Vagina (tissue), 2 donors: ENCODE data around the gene GRM7.

Experiments
- CTCF ChIP-seq, 3 experiments: fragments of 450-650 bp in 2 of 3; fragments of 200-600 bp in 1 of 3; sonication (generic) in 1 of 3; IDR thresholded peaks; one replicate each; pipeline ENCODE4 v1.5.1; 2017 to 2019; ENCODE audit warnings: antibody characterized with exemption in 3 of 3, mild to moderate bottlenecking in 2 of 3, moderate library complexity in 2 of 3
- POLR2AphosphoS5 ChIP-seq, 2 donors: sonication (generic); formaldehyde crosslinking; IDR thresholded peaks; one replicate each; pipeline ENCODE4 v1.9.0; 2017; ENCODE audit warnings: antibody characterized with exemption in 2 of 2, mild to moderate bottlenecking in 2 of 2, low read depth in 1 of 2; ENCODE audit not compliant: insufficient read depth in 1 of 2

DNA sequence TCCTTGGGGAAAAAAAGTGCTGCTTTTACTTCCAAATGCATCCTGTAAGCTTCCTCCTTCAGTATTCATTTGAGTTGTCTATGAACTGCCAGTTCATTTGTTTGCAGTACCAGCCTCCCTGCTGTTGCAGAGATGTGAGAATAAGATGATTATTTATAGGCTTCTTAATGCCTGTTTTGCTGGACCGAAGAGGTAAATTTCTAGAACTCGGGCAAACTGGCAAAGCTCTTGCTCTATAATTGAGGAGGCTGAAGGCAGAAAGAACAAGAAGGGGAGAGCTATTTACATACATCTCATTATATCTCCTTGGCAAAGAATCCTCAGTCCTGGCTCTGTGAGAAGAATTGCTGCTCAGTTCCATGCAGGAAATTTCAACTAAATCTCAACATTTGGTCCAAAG is 790.4 kb downstream of the GRM7 start:
- no peak for TF ChIP-seq CTCF (IDR thresholded peaks at IDR 0.05)
- no peak for TF ChIP-seq POLR2AphosphoS5 (IDR thresholded peaks at IDR 0.05; ENCODE audit: insufficient read depth in 1 of 2, low read depth in 1 of 2)
